ENCODE data around the gene MAPK8.

The MAPK8 gene

DNA sequence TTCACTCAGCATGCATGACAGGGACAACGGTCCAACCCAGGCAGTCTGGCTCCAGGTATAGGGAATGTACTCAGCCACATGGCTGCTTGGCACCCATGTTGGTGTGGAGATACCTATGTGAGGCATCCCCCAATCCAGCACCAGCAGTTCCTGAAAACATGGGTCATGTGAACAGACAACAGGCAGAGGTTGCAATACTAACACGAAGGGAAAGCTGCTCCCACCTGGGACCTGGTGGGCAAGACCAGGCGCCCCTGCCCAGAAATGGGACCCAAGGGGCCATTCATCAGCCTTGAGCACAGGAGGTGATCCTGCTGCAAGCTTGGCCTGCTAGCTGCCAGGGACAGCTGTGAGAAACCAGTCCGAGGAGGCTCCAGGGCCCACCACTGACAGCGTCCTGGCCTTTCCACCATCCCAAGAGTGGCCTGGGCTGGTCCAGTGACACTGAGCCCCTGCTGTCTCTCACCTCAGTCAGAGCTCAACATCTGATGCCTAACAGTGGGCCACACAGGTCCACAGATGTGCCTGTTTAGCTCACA is 156.1 kb downstream of the MAPK8 start:
- H3K4me1 ChIP-seq (ENCODE audit: insufficient read depth, insufficient read length) = peaks cover 15% of the 10 kb centered on the region
- H3K9ac ChIP-seq (ENCODE audit: insufficient read length, low read depth) = no peak overlapping the region
- H3K27me3 ChIP-seq (ENCODE audit: insufficient read depth, insufficient read length) = no peaks in the 10 kb centered on the region
- TF ChIP-seq YY1 (IDR thresholded peaks at IDR 0.05; ENCODE audit: insufficient read depth, insufficient read length) (no peak), SUZ12 (IDR thresholded peaks at IDR 0.05; ENCODE audit: extremely low read depth, insufficient read depth, insufficient read length) (no peak), ZNF274 (IDR thresholded peaks at IDR 0.05; ENCODE audit: low read depth, low read length) (no peak)
- no peaks in the 10 kb centered on the region for H3K36me3 ChIP-seq (ENCODE audit: insufficient read depth, insufficient read length, low read length)
- H3K9me3 ChIP-seq (ENCODE audit: insufficient read depth, low read length) = no peaks in the 10 kb centered on the region
- no peak for DNase-seq (ENCODE audit: low read depth, low spot score)
- H3K4me3 ChIP-seq (ENCODE audit: insufficient read length, low read depth) = no peak overlapping the region

DNA sequence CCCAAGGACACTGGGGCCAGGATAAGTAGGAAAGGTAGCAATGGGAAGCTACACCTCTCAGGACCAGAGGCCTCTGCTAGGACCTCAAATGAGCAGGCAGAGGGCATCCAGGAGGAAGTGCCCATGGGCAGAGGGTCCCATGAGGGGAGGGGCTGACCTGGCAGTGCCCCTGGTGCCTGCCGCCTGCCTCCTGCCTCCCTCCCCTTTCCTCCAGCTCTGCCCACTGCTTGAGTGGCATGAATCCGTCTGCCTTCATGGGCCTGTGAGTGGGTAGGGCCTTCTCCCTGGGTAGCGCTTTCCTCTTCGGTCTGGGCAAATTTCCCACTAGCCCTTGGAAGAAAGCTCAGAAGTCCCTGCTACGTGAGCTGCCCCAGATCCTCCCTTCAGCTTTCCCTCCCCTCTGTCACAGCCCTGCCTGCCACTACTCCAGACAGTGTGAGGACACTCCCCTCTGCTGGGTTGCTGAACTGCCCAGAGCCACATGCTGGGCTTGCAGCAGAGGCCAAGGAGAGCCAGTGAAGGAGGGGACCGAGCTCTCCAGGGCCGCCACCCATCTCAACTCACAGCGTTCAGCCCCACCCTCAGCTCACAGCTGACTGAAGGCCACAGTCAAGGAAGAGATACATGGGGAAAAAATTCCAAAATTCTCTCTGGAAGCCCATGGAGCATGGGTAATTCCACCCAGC is 157.0 kb downstream of the MAPK8 start:
- Histone ChIP-seq H3K4me3 (ENCODE audit: insufficient read length, low read depth) (no peak overlapping the region), H3K9me3 (ENCODE audit: insufficient read depth, low read length) (no peaks in the 10 kb centered on the region), H3K9ac (ENCODE audit: insufficient read length, low read depth) (no peak overlapping the region), H3K36me3 (ENCODE audit: insufficient read depth, insufficient read length, low read length) (no peaks in the 10 kb centered on the region), H3K4me1 (ENCODE audit: insufficient read depth, insufficient read length) (peaks cover 16% of the 10 kb centered on the region), H3K27me3 (ENCODE audit: insufficient read depth, insufficient read length) (no peaks in the 10 kb centered on the region)
- no peak for DNase-seq (ENCODE audit: low read depth, low spot score)
- TF ChIP-seq ZNF274 (IDR thresholded peaks at IDR 0.05; ENCODE audit: low read depth, low read length) (no peak), YY1 (IDR thresholded peaks at IDR 0.05; ENCODE audit: insufficient read depth, insufficient read length) (no peak), SUZ12 (IDR thresholded peaks at IDR 0.05; ENCODE audit: extremely low read depth, insufficient read depth, insufficient read length) (no peak)

DNA sequence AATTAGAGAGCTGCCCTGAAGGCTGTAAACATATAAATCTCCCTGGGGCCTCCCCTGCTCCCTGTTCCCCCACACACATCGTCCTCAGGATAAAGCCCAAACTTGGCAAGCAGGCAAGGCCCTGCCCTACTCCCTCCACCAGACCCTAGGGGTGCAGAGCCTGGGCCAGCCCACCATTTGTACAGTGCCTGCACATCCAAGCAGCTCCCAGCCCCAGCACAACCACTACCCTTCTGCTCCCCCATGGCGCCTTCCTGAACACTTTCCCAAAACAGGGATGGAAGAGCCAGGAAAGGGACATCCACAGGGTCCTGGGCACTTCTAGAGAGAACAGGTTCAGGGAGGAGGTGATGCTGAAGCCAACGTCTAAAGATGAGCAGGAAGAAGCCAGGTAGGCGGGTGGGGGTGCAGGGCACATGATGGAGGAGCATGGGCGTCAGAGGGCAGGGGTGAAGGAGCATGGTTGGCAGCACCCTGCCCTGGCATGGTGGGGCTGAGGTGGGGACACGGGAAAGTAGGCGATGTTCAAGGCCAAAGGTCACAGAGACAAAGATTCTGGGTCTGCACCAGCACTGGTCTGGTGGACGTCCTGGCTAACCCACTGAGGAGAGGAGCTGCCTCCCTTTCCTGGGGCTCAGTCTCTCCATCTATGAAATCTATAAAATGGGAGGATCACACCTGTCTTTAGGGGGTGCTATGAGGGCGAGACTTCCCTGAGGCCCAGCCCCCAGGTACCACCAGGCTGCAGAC is 157.8 kb downstream of the MAPK8 start:
- H3K36me3 ChIP-seq (ENCODE audit: insufficient read depth, insufficient read length, low read length) = no peaks in the 10 kb centered on the region
- no peak overlapping the region for H3K9ac ChIP-seq (ENCODE audit: insufficient read length, low read depth)
- H3K27me3 ChIP-seq (ENCODE audit: insufficient read depth, insufficient read length) = no peaks in the 10 kb centered on the region
- no peak overlapping the region for H3K4me3 ChIP-seq (ENCODE audit: insufficient read length, low read depth)
- no peaks in the 10 kb centered on the region for H3K9me3 ChIP-seq (ENCODE audit: insufficient read depth, low read length)
- DNase-seq (ENCODE audit: low read depth, low spot score) = no peak
- H3K4me1 ChIP-seq (ENCODE audit: insufficient read depth, insufficient read length) = peaks cover 23% of the 10 kb centered on the region
- TF ChIP-seq YY1 (IDR thresholded peaks at IDR 0.05; ENCODE audit: insufficient read depth, insufficient read length) = no peak
- TF ChIP-seq ZNF274 (IDR thresholded peaks at IDR 0.05; ENCODE audit: low read depth, low read length) = no peak
- no peak for TF ChIP-seq SUZ12 (IDR thresholded peaks at IDR 0.05; ENCODE audit: extremely low read depth, insufficient read depth, insufficient read length)

DNA sequence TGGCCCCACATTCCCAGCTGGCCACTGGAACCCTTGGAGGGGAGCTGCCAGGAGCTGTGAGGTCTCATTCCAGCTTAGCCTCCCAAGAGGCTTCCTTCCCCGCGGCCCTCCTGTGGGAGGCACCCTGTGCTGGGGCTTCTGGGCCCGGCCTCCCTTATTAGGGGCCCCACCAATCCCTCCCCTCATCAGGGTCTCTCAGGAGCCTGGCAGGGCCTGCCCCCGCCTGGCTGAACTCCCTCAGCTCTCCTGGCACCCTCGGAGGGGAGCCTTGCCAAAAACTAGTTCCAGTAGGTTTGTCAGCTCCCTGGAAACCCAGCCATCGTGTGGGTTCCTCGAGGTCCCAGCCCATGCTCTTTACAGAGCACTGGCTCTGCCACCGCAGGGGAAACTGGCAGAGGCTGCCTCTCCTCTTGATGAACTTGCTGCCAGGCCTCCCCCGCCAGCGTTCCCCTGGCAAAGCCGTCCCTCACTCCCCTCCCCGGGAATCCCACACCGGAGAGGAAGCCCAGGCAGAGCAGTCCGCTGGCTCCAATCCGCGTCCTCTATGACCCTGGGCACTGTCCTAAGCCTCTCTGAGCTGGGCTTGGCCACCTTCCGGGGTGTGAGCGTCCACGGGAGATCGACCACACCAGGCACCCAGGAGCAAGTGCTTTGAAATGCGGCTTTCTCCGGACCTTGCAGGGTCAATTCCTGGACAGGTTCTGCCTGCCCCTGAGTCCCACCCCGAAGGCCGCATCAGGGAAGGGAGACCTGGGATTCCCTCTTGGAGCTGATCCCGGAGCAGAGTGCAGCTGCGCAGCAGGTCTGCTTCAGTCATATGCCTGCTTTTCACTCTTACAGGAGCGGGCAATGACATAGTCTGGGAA is 158.6 kb downstream of the MAPK8 start:
- Histone ChIP-seq H3K4me3 (ENCODE audit: insufficient read length, low read depth) (no peak overlapping the region), H3K27me3 (ENCODE audit: insufficient read depth, insufficient read length) (no peaks in the 10 kb centered on the region), H3K9ac (ENCODE audit: insufficient read length, low read depth) (peak overlapping the region; percentile 4), H3K36me3 (ENCODE audit: insufficient read depth, insufficient read length, low read length) (no peaks in the 10 kb centered on the region), H3K9me3 (ENCODE audit: insufficient read depth, low read length) (no peaks in the 10 kb centered on the region), H3K4me1 (ENCODE audit: insufficient read depth, insufficient read length) (peaks cover 25% of the 10 kb centered on the region)
- TF ChIP-seq YY1 (IDR thresholded peaks at IDR 0.05; ENCODE audit: insufficient read depth, insufficient read length) (no peak), SUZ12 (IDR thresholded peaks at IDR 0.05; ENCODE audit: extremely low read depth, insufficient read depth, insufficient read length) (no peak), ZNF274 (IDR thresholded peaks at IDR 0.05; ENCODE audit: low read depth, low read length) (no peak)
- no peak for DNase-seq (ENCODE audit: low read depth, low spot score)

DNA sequence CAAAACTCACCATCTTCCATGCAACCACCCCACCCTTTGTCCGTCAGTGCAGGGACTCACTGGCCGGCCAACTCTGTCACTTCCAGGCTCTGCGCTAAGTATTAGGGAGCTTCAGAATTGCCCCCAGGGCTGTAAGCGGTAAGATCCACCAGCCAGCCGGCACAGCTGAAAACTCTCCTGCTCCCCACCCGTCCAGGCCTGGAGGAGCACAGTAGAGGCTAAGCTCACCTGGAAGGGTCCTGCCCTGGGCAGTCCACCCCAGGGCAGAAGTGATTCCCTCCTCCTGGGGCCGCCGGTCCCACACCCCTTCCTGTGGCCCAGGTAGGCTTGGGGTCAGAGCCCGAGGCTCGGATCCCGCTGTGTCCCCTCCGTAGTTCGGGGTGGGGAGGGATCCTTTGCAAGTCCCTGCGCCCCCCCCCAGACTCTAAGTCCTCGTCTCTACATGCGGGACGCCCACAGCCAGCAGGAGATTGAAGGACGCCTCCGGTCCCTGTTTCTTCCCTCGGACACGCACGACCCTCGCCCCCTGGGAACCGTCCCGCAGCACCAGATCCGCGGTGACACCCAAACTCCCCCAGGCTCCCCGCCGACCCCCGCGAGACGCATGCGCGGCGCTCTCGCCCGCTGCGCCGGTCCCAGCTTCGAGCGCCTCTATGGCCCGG is 159.5 kb downstream of the MAPK8 start:
- H3K9me3 ChIP-seq (ENCODE audit: insufficient read depth, low read length) = no peaks in the 10 kb centered on the region
- TF ChIP-seq YY1 (IDR thresholded peaks at IDR 0.05; ENCODE audit: insufficient read depth, insufficient read length) (no peak), SUZ12 (IDR thresholded peaks at IDR 0.05; ENCODE audit: extremely low read depth, insufficient read depth, insufficient read length) (no peak), ZNF274 (IDR thresholded peaks at IDR 0.05; ENCODE audit: low read depth, low read length) (no peak)
- H3K4me1 ChIP-seq (ENCODE audit: insufficient read depth, insufficient read length) = peaks cover 28% of the 10 kb centered on the region
- no peaks in the 10 kb centered on the region for H3K27me3 ChIP-seq (ENCODE audit: insufficient read depth, insufficient read length)
- no peaks in the 10 kb centered on the region for H3K36me3 ChIP-seq (ENCODE audit: insufficient read depth, insufficient read length, low read length)
- no peak overlapping the region for H3K4me3 ChIP-seq (ENCODE audit: insufficient read length, low read depth)
- H3K9ac ChIP-seq (ENCODE audit: insufficient read length, low read depth) = no peak overlapping the region
- no peak for DNase-seq (ENCODE audit: low read depth, low spot score)

DNA sequence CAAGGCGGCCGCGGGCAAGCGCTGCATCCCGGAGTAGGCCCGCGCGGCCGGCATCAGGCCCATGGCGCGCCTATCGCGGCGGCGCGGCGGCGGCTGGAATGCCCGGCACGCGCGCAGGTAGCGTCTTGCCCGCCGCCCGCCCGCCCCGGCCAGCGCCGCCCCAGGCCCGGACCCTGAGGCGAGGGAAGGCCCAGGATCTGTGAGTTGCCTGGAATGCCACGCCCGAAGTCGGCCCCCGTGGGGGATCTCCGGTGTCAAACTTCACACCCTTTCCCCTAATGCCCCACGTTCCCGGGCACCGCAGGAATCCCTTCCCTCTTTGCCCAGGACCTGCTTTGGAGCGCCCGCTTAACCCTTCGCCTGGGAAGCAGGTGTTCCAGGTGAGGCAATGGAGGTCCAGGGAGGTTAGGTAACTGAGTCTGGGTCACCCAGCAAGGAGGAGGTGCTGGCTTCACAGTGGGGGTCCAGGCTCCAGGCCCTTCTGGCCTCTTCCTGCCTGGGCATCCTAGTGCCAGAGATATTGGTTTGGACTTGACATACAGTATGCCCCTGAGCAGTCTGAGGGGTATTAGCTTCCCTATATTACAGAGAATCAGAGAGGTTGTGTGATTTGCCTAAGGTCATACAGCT is 160.2 kb downstream of the MAPK8 start:
- peaks cover 28% of the 10 kb centered on the region for H3K4me1 ChIP-seq (ENCODE audit: insufficient read depth, insufficient read length)
- H3K9me3 ChIP-seq (ENCODE audit: insufficient read depth, low read length) = no peaks in the 10 kb centered on the region
- H3K4me3 ChIP-seq (ENCODE audit: insufficient read length, low read depth) = no peak overlapping the region
- no peaks in the 10 kb centered on the region for H3K27me3 ChIP-seq (ENCODE audit: insufficient read depth, insufficient read length)
- H3K36me3 ChIP-seq (ENCODE audit: insufficient read depth, insufficient read length, low read length) = no peaks in the 10 kb centered on the region
- H3K9ac ChIP-seq (ENCODE audit: insufficient read length, low read depth) = no peak overlapping the region
- TF ChIP-seq ZNF274 (IDR thresholded peaks at IDR 0.05; ENCODE audit: low read depth, low read length) (no peak), SUZ12 (IDR thresholded peaks at IDR 0.05; ENCODE audit: extremely low read depth, insufficient read depth, insufficient read length) (no peak), YY1 (IDR thresholded peaks at IDR 0.05; ENCODE audit: insufficient read depth, insufficient read length) (no peak)
- DNase-seq (ENCODE audit: low read depth, low spot score) = no peak
